Erythroblast (primary cell): Measurements from ENCODE around the gene DOK7.

ENCODE experiments used
- DNase-seq, 2 experiments: peaks; one replicate each; lab custom pipeline; 2025; lab: John Stamatoyannopoulos, UW
- GATA1 ChIP-seq: IDR thresholded peaks from 2 replicates; pipeline ENCODE4 v1.6.1; 2011; ENCODE audit warnings: low read depth, mild to moderate bottlenecking, control low read depth, low read length, moderate library complexity
- POLR2A ChIP-seq: IDR thresholded peaks from 2 replicates; pipeline ENCODE4 v1.6.1; 2011; ENCODE audit warnings: mild to moderate bottlenecking, low read length

The DOK7 gene

GRCh38 chr4:3475041-3475712 lies 12.1 kb downstream of the DOK7 start:
- no peak for DNase-seq
- TF ChIP-seq POLR2A (no peak), GATA1 (no peak)

DNA sequence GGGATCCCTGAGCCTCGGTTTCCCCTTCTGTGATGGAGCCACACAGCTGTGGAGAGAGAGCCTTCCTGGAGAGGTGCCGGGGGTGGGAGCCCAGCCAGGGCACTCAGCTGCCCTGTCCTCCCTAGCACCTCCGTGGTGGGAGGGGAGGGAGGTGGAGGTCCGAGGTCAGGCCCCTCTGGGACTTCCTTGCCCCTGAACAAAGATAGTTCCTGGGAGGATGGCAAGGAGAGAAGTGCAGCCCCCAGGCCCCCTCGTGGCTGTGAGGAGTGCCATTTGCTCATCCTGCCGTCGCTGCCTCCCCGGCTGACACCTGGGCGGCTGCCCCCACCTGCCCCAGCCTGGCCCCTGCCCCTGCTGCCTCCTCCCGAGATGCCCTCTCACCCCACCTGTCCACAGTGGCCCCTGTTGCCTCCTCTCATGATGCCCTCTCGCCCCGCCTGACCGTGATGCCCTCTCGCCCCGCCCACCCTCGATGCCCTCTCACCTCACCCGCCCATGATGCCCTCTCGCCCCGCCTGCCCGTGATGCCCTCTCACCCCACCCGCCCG lies 12.7 kb downstream of the DOK7 start:
- TF ChIP-seq POLR2A (no peak), GATA1 (no peak)
- no peak for DNase-seq

DNA sequence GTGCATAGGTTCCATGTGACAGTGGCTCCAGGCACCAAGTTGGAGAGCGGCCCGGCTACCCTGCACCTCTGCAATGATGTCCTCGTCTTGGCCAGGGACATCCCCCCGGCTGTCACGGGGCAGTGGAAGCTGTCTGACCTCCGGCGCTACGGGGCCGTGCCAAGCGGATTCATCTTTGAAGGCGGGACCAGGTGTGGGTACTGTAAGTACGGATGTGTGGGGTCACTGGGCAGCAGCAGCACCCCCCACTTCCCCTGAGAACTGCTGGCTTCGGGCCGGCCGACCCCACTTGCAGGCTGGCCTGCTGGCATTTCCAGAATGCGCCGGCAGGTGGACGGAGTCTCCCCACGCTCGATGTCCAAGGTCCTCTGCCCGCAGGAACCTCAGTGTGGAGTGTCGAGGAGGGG lies 13.2 kb downstream of the DOK7 start:
- DNase-seq, result no peak

DNA sequence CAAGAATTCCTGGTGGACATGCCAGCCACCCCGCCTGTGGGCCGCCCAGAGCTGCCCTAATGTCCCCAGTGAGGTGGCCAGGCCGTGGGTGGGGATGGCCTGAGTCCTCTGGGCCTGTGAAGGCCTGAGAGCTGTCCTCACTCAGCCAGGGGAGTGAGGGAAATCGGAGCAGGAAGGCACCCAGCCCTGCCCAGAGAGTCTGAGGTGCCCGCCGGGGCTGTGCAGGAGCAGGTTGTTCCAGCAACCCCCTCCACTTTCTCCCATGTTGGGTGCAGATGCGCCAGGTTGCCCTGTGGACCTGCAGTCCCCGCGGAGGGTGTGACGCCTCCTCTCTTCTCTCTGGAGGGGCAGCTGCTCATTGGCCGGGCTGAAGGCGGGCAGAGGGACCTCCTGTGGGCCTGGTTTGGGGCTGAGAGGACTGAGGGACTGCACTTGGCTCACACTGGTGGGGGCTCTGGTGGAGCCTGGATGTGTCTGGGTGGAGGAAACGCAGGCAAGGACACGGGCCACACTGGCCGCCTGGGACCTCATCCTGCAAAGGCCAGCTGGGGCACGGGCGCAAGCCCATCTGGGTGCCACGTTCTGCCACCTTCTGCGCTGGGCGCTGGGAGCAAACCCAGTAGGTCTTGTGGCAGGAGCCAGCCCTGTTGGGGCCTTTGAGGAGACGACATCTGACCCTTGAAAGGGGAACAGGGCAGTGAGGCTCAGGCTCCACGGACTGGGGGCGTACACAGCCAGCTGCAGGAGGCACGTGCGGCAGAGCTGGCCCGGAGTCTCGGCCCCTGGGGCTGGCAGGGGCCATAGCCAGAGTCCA lies 14.0 kb downstream of the DOK7 start:
- no peak for TF ChIP-seq GATA1
- no peak for TF ChIP-seq POLR2A
- DNase-seq, result no peak

More for the DNA sequence above, 13.2 kb downstream of the DOK7 start:
- TF ChIP-seq GATA1 (no peak), POLR2A (no peak)

DNA sequence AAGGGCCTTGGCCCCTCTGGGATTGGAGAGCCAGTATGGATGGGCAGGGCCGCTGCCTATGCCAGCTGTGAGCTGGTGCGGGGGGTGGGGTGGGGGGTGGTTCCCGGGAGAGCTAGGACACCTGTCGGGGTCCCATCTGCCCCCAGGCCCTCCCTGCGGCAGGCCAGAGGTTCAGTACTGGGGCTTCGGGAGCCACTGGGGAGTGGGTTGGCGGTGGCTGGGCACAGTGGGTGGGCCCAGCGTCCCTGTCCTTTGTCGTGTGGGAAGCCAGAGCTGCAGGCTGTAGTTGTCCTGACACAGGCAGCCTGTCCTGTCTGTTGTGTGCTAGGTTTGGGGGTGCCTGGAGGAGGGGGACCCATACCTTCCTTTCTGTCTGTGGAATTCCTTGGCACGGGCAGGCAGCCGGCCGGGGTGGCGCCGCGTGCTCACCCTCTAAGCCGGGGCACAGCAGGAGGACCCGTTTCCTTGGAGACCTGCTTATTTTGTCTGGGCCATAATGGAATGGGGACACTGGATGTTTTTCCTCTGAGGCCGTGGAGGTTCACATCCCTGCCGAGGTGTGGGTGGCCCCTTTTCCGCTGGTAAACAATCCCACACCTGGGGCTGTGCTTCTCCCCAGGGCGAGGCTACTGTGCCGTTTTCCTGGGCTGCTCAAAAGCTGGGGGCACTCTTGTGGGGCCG lies 14.8 kb downstream of the DOK7 start:
- TF ChIP-seq GATA1 (no peak), POLR2A (no peak)
- no peak for DNase-seq

GRCh38 chr4:3478446-3479357 lies 15.6 kb downstream of the DOK7 start:
- TF ChIP-seq GATA1 (no peak), POLR2A (no peak)

DNA sequence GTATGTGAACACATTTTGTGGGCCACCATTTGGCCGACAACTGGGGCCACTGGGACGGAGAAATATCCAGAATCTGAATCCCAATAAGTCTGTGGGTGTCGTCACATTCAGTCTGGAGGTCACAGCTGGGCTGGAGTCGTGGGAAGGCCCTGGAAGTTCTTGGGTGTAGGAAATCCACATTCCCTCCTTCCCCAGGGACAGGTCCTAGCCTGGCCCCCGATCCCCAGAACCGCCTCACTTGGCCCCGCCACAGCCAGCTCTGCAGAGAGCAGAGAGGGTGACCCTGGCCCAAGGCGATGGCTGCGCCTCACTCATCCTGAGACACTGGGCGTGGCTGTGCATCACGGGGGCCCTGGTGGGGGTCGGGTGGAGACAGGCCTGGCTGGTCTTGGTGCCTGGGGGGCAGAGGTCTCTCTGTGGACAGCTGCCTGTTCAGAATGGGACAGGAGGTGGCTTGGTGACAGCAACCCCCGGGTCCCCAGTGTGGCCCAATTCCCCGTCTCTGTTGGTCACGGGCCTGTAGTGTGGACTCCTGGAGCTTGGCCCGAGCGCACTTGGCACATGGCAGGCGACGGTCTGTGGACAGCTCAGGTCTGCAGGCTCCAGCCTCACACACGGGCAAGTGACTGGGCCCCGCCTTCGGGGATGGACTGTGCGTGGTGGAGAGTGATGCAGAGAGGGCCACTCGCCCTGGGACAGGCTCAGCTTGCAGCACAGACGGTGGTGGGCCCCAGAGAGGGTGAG lies 16.4 kb downstream of the DOK7 start:
- no peak for DNase-seq
- TF ChIP-seq GATA1, result no peak
- no peak for TF ChIP-seq POLR2A

More at GRCh38 chr4:3478446-3479357, 15.6 kb downstream of the DOK7 start:
- DNase-seq, result no peak

DNA sequence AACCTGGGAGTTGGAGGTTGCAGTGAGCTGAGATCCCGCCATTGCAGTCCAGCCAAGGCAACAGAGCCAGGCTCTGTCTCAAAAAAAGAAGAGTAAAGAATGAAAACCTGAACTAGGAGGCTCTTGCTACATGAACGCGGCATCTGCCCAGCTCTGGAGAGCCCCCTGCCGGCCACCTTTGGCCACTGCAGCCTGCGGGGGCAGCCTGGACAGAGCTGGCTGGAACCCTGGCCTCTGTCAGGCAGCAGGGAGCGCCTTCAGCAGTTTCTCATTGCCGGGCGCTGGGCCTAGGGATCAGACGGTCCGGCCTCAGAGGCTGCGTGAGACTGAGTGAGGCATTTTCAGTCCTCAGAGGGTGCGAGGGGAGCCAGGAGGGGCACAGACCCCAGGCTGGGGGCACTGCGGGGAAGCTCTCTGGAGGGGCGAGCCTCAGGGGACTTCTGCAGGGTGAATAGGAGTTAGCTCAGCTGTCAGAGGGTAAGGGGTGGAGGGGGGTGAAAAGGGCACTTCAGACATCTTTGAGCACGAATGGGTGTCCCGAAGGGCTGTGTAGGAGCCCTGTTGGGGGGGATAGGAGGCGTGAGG lies 17.5 kb downstream of the DOK7 start:
- TF ChIP-seq GATA1, result no peak
- no peak for TF ChIP-seq POLR2A
- peak; percentile 62 to 77 for DNase-seq

GRCh38 chr4:3481113-3481531 lies 18.0 kb downstream of the DOK7 start:
- TF ChIP-seq POLR2A, result no peak
- no peak for TF ChIP-seq GATA1
- DNase-seq, result no peak

DNA sequence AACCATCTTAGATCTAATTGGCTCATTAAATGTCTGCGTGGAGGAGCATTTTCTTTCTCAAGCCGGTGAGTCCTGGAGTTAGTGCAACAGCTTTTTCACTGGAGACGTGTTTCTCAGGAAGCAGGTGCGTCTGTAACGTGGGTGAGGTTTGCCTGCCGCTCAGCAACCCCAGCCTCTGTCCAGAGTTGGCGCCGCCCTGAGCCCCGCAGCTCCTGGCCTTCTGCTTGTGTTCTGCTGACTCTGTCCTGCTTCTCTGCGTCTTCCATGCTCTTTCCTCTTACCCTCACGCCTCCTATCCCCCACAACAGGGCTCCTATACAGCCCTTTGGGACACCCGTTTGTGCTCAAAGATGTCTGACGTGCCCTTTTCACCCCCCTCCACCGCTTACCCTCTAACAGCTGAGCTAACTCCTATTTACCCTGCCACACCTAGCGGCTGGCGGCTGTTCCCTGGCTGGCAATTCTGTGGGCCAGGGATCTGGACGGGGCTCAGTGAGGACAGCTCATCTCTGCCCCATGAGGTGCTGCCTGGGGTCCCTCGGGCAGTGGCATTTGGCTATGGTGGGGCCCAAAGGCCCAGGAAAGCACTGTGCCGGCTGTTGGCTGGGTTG lies 18.8 kb downstream of the DOK7 start:
- no peak for DNase-seq
- TF ChIP-seq GATA1, result no peak
- TF ChIP-seq POLR2A, result no peak

GRCh38 chr4:3482707-3483106 lies 19.6 kb downstream of the DOK7 start:
- TF ChIP-seq POLR2A (no peak), GATA1 (no peak)
- DNase-seq, result no peak
